IMR-90 (cell line): ENCODE results near the gene MPRIP. TPM values are rescaled to one million over a fixed set of nuclear protein-coding genes. Genes with fewer than 3 reads are reported as not detected.

Source experiments
- ATAC-seq: fragments of 200-7000 bp; cut with Tn5 transposase; 2 replicates; pipeline ENCODE4 v1.9.1; 2020; ENCODE audit warnings: low read depth, mild to moderate bottlenecking, moderate library complexity
- BruUV-seq: library from RNA; stranded (reverse); fragments of 400-500 nt; replicated peaks from 2 replicates; lab custom pipeline; 2021; lab: Mats Ljungman, UMichigan
- CTCF ChIA-PET: fragments of 300-600 bp; formaldehyde crosslinking; extraction: SDS; loops from one replicate; lab custom pipeline; 2021; ENCODE audit warnings: antibody characterized with exemption; lab: Yijun Ruan, JAX
- POLR2A ChIA-PET: fragments of 300-600 bp; sonication (Branson Sonifier 250); formaldehyde crosslinking; loops from one replicate; lab custom pipeline; 2022; ENCODE audit warnings: antibody characterized with exemption; ENCODE audit not compliant: unreplicated experiment; lab: Charles Lee
- DNase-seq: peaks from one replicate; pipeline ENCODE4 v3.0.0; 2013
- H2AFZ ChIP-seq: replicated peaks from 2 replicates; pipeline ENCODE3; 2013; ENCODE audit warnings: low read length, mild to moderate bottlenecking; ENCODE audit not compliant: poor library complexity
- H2AK5ac ChIP-seq: 2 replicates; pipeline ENCODE4 v1.6.1; 2013; ENCODE audit warnings: low read depth, low read length, inconsistent platforms
- H2AK9ac ChIP-seq: replicated peaks from 2 replicates; pipeline ENCODE3; 2013; ENCODE audit warnings: mild to moderate bottlenecking, low read depth, low read length, moderate library complexity; ENCODE audit not compliant: poor library complexity
- H2BK120ac ChIP-seq: 2 replicates; pipeline ENCODE4 v1.6.1; 2013; ENCODE audit warnings: low read depth, low read length, inconsistent platforms
- H2BK15ac ChIP-seq: 3 replicates; pipeline ENCODE4 v1.6.1; 2013; ENCODE audit warnings: low read depth, low read length, inconsistent platforms
- H2BK20ac ChIP-seq: 2 replicates; pipeline ENCODE4 v1.6.1; 2013; ENCODE audit warnings: low read depth, mild to moderate bottlenecking, inconsistent platforms, low read length, moderate library complexity
- H2BK5ac ChIP-seq: 2 replicates; pipeline ENCODE4 v1.6.1; 2013; ENCODE audit warnings: mild to moderate bottlenecking, low read depth, low read length, inconsistent platforms; ENCODE audit not compliant: poor library complexity, severe bottlenecking
- H3K14ac ChIP-seq: replicated peaks from 2 replicates; pipeline ENCODE4 v1.6.1; 2013; ENCODE audit warnings: low read depth, low read length, inconsistent platforms
- H3K18ac ChIP-seq: 2 replicates; pipeline ENCODE4 v1.6.1; 2013; ENCODE audit warnings: low read depth, low read length, control low read depth
- H3K23ac ChIP-seq: 2 replicates; pipeline ENCODE4 v1.6.1; 2013; ENCODE audit warnings: low read depth, low read length, inconsistent platforms
- H3K27ac ChIP-seq: 2 replicates; pipeline ENCODE4 v1.5.1; 2013; ENCODE audit warnings: mild to moderate bottlenecking, control low read depth, low read length; ENCODE audit not compliant: insufficient read depth
- H3K27me3 ChIP-seq: 2 replicates; pipeline ENCODE4 v1.6.1; 2013; ENCODE audit warnings: low read length; ENCODE audit not compliant: control insufficient read depth, insufficient read depth
- H3K36me3 ChIP-seq: 2 replicates; pipeline ENCODE4 v1.6.1; 2013; ENCODE audit warnings: low read length, mixed read lengths; ENCODE audit not compliant: control insufficient read depth, insufficient read depth
- H3K4ac ChIP-seq: 2 replicates; pipeline ENCODE4 v1.6.1; 2013; ENCODE audit warnings: low read depth, low read length, inconsistent platforms
- H3K4me1 ChIP-seq: 2 replicates; pipeline ENCODE4 v1.6.1; 2013; ENCODE audit warnings: low read length, mixed read lengths; ENCODE audit not compliant: control insufficient read depth, insufficient read depth
- H3K4me2 ChIP-seq: 2 replicates; pipeline ENCODE4 v1.6.1; 2013; ENCODE audit warnings: low read depth, mild to moderate bottlenecking, control low read depth, low read length, moderate library complexity
- H3K4me3 ChIP-seq: 2 replicates; pipeline ENCODE4 v1.5.1; 2013; ENCODE audit warnings: low read depth, mild to moderate bottlenecking, control low read depth, low read length, moderate library complexity; ENCODE audit not compliant: insufficient read depth
- H3K56ac ChIP-seq: 2 replicates; pipeline ENCODE4 v1.6.1; 2013; ENCODE audit warnings: low read length, inconsistent platforms; ENCODE audit not compliant: insufficient read depth; ENCODE audit errors: extremely low read depth
- H3K79me1 ChIP-seq, 2 experiments: 2 replicates each; pipeline ENCODE4 v1.6.1; 2013; ENCODE audit warnings: low read length in 2 of 2, inconsistent platforms in 1 of 2, low read depth in 1 of 2
- H3K9ac ChIP-seq: 2 replicates; pipeline ENCODE4 v1.6.1; 2013; ENCODE audit warnings: low read depth, low read length, control low read depth
- H3K9me1 ChIP-seq: 2 replicates; pipeline ENCODE4 v1.6.1; 2013; ENCODE audit warnings: low read length, inconsistent platforms; ENCODE audit not compliant: insufficient read depth
- H3K9me3 ChIP-seq: 2 replicates; pipeline ENCODE4 v1.6.1; 2013; ENCODE audit warnings: low read length; ENCODE audit not compliant: control insufficient read depth, insufficient read depth
- H4K20me1 ChIP-seq: 2 replicates; pipeline ENCODE4 v1.6.1; 2013; ENCODE audit warnings: low read length, inconsistent platforms; ENCODE audit not compliant: insufficient read depth
- H4K5ac ChIP-seq: 2 replicates; pipeline ENCODE4 v1.6.1; 2013; ENCODE audit warnings: mild to moderate bottlenecking, low read depth, low read length, control low read depth
- H4K8ac ChIP-seq, 2 experiments: 2 replicates each; pipeline ENCODE4 v1.6.1; 2013; ENCODE audit warnings: low read depth in 2 of 2, low read length in 2 of 2, control low read depth in 1 of 2, inconsistent platforms in 1 of 2
- H4K91ac ChIP-seq: 2 replicates; pipeline ENCODE4 v1.6.1; 2013; ENCODE audit warnings: low read depth, low read length, inconsistent platforms; ENCODE audit not compliant: insufficient read depth
- CHD1 ChIP-seq: IDR thresholded peaks from 2 replicates; pipeline ENCODE4 v1.6.1; 2012; ENCODE audit warnings: low read depth, low read length, improper control_type of control experiment
- FOS ChIP-seq: fragments of 150-350 bp; IDR thresholded peaks from 2 replicates; pipeline ENCODE4 v1.6.1; 2016; ENCODE audit warnings: low read depth, low read length
- MAZ ChIP-seq: IDR thresholded peaks from 2 replicates; pipeline ENCODE4 v1.6.1; 2012; ENCODE audit warnings: low read depth, mild to moderate bottlenecking, low read length, improper control_type of control experiment, moderate library complexity, borderline replicate concordance
- MXI1 ChIP-seq: IDR thresholded peaks from 2 replicates; pipeline ENCODE4 v1.6.1; 2012; ENCODE audit warnings: low read depth, mild to moderate bottlenecking, low read length, moderate library complexity, borderline replicate concordance
- RAD21 ChIP-seq: IDR thresholded peaks from 2 replicates; pipeline ENCODE4 v1.6.1; 2012; ENCODE audit warnings: low read length, improper control_type of control experiment
- RCOR1 ChIP-seq: IDR thresholded peaks from 2 replicates; pipeline ENCODE4 v1.6.1; 2012; ENCODE audit warnings: mild to moderate bottlenecking, low read length, improper control_type of control experiment; ENCODE audit not compliant: insufficient replicate concordance
- SMC3 ChIP-seq: fragments of 150-350 bp; IDR thresholded peaks from 2 replicates; pipeline ENCODE4 v1.6.1; 2016; ENCODE audit warnings: low read depth, mild to moderate bottlenecking, antibody characterized with exemption, low read length, moderate library complexity
- WGBS, 2 experiments: methylation state at CpG; one replicate each; pipeline versions ENCODE4 v1.1.5 to v1.1.7; 2013; ENCODE audit warnings: missing lambda C conversion rate in 2 of 2; ENCODE audit not compliant: insufficient read length in 1 of 2; ENCODE audit errors: extremely low coverage in 2 of 2; 5-methylcytosine and 5-hydroxymethylcytosine counted together
- dilution Hi-C: fragments of 300-500 bp; cut with HindIII; formaldehyde crosslinking; loops from one replicate; pipeline ENCODE4 v1.14.3; 2018; ENCODE audit warnings: low sequenced_read_pairs; ENCODE audit not compliant: unreplicated experiment
- in situ Hi-C: fragments of 300-500 bp; cut with MboI; formaldehyde crosslinking; loops from 3 replicates; pipeline ENCODE4 v1.14.3; 2019; ENCODE audit warnings: low sequenced_read_pairs, inconsistent platforms, mixed read lengths
- intact Hi-C: fragments of 100-400 bp; cut with micrococcal nuclease; formaldehyde crosslinking; loops from 2 replicates; pipeline ENCODE4 v1.10.0; 2022
- polyA plus RNA-seq, 3 experiments: library from polyadenylated mRNA; depleted of rRNA; stranded (reverse); fragments of >200 nt; gene quantifications; 2 replicates each; pipeline ENCODE4 v1.2.3, GENCODE V29; 2012; ENCODE audit warnings: low replicate concordance in 1 of 3
- total RNA-seq: library from RNA; depleted of rRNA; stranded (reverse); fragments of >200 nt; gene quantifications from 2 replicates; pipeline ENCODE4 v1.2.3, GENCODE V29; 2012
- TF ChIP-seq, protein P1 (sequence below): fragments of 150-350 bp; IDR thresholded peaks from 2 replicates; pipeline ENCODE4 v1.6.1; 2016; ENCODE audit warnings: low read depth, mild to moderate bottlenecking, low read length, moderate library complexity, borderline replicate concordance
- TF ChIP-seq, protein P2 (sequence below): fragments of 150-350 bp; IDR thresholded peaks from 2 replicates; pipeline ENCODE4 v1.6.1; 2017; ENCODE audit warnings: mild to moderate bottlenecking, antibody characterized with exemption, low read length, low read depth
- TF ChIP-seq, protein P3 (sequence below): conservative IDR thresholded peaks from 2 replicates; pipeline ENCODE4 v1.5.1; 2012; ENCODE audit warnings: mild to moderate bottlenecking, low read depth, low read length, improper control_type of control experiment

The MPRIP gene
- total and polyA plus RNA-seq, 2 of the 4 experiments (the other 2 are of a cell fraction), result 111 to 149 TPM

DNA sequence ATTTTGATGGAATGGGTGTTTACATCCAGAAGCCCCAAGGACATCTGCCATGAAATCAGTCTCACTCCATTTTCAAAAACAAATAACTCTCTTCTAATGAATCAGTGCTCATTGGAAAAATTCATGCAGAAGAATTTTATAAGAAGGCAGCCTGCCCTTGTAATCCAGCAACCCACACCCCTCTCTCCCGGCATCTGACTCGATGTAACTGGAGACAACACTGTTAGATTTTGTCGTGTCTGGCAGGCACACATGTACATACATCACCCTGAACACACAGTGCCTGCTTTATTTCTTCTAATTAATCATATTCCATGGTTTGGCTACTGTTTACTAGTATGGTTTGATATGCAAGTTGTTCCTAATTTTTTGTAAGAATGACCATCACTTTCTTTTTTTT lies 175.7 kb downstream of the MPRIP start:
- Histone ChIP-seq H2AK9ac (no peak overlapping the region), H2BK15ac (no peak overlapping the region), H3K36me3 (peaks cover 89% of the 10 kb centered on the region), H3K23ac (no peak overlapping the region), H3K9me1 (0 out of 2 replicates have a peak, but pooled peaks cover 8% of the 10 kb centered on the region), H3K14ac (no peak overlapping the region), H3K4me3 (no peak overlapping the region), H3K4me1 (no peaks in the 10 kb centered on the region), H2BK20ac (no peak overlapping the region), H3K9me3 (no peaks in the 10 kb centered on the region), H2AFZ (no peak overlapping the region), H2BK120ac (no peak overlapping the region), H2AK5ac (no peak overlapping the region), H3K56ac (no peak overlapping the region), H3K4ac (no peak overlapping the region), H3K18ac (no peak overlapping the region), H3K4me2 (no peak overlapping the region), H4K91ac (no peak overlapping the region), H3K79me1 (peaks cover 3 to 42% of the 10 kb centered on the region in 2 experiments; a peak in 3 of 4 replicates), H3K27ac (no peak overlapping the region), H4K5ac (no peak overlapping the region), H4K8ac (no peak overlapping the region), H2BK5ac (no peak overlapping the region), H3K9ac (no peak overlapping the region), H3K27me3 (no peaks in the 10 kb centered on the region), H4K20me1 (peaks cover 18% of the 10 kb centered on the region)
- no TSS peak for BruUV-seq
- in situ Hi-C loops, result no loop called here
- dilution Hi-C loops, result no loop called here
- TF ChIP-seq, protein P1, sequence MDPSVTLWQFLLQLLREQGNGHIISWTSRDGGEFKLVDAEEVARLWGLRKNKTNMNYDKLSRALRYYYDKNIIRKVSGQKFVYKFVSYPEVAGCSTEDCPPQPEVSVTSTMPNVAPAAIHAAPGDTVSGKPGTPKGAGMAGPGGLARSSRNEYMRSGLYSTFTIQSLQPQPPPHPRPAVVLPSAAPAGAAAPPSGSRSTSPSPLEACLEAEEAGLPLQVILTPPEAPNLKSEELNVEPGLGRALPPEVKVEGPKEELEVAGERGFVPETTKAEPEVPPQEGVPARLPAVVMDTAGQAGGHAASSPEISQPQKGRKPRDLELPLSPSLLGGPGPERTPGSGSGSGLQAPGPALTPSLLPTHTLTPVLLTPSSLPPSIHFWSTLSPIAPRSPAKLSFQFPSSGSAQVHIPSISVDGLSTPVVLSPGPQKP, result no peak
- TF ChIP-seq MXI1 (no peak), CHD1 (no peak), RCOR1 (no peak), FOS (no peak), SMC3 (no peak), RAD21 (no peak), MAZ (no peak)
- TF ChIP-seq, protein P2, sequence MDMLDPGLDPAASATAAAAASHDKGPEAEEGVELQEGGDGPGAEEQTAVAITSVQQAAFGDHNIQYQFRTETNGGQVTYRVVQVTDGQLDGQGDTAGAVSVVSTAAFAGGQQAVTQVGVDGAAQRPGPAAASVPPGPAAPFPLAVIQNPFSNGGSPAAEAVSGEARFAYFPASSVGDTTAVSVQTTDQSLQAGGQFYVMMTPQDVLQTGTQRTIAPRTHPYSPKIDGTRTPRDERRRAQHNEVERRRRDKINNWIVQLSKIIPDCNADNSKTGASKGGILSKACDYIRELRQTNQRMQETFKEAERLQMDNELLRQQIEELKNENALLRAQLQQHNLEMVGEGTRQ, result no peak
- TF ChIP-seq, protein P3, sequence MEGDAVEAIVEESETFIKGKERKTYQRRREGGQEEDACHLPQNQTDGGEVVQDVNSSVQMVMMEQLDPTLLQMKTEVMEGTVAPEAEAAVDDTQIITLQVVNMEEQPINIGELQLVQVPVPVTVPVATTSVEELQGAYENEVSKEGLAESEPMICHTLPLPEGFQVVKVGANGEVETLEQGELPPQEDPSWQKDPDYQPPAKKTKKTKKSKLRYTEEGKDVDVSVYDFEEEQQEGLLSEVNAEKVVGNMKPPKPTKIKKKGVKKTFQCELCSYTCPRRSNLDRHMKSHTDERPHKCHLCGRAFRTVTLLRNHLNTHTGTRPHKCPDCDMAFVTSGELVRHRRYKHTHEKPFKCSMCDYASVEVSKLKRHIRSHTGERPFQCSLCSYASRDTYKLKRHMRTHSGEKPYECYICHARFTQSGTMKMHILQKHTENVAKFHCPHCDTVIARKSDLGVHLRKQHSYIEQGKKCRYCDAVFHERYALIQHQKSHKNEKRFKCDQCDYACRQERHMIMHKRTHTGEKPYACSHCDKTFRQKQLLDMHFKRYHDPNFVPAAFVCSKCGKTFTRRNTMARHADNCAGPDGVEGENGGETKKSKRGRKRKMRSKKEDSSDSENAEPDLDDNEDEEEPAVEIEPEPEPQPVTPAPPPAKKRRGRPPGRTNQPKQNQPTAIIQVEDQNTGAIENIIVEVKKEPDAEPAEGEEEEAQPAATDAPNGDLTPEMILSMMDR, result no peak
- DNase-seq (no peak), ATAC-seq (no peak)
- intact Hi-C loops, result no loop called here
- no CpG with 5 or more reads among the region's 3 CpGs for WGBS, 2 experiments
- CTCF ChIA-PET, result no interaction called here
- POLR2A ChIA-PET, result no interaction called here
